Lower leg skin (tissue), 3 donors: ENCODE measurements around the gene PRICKLE2.

Source experiments
- POLR2A ChIP-seq, 2 donors: fragments of 450-650 bp; IDR thresholded peaks; one replicate each; pipeline ENCODE4 v1.6.1; 2016 to 2017; ENCODE audit warnings: antibody characterized with exemption in 2 of 2, mild to moderate bottlenecking in 1 of 2, moderate library complexity in 1 of 2
- TF ChIP-seq, protein P1 (sequence below), 3 donors: fragments of 450-650 bp; IDR thresholded peaks; one replicate each; pipeline ENCODE4 v1.5.1; 2016; ENCODE audit warnings: antibody characterized with exemption in 3 of 3, mild to moderate bottlenecking in 3 of 3, moderate library complexity in 2 of 3

DNA sequence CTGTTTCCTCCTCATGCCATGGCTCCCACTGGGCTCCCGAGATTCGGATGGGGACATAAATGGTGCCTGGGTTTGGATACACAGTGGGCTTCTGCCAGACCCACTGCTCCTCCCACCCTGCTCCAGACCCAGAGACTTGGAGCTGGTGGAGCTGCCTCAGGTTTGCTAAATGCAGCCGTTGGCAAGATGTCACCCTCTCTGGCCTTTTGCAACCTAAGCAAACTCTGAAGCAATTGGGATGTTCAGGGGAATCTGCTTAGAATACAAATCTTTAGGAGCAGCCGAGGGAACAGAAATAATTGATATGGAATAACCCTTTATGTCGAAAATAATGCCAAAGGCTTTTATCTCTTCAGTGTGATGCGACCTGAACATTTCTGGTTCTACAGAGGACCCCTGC is 33.4 kb downstream of the PRICKLE2 start:
- TF ChIP-seq, protein P1, sequence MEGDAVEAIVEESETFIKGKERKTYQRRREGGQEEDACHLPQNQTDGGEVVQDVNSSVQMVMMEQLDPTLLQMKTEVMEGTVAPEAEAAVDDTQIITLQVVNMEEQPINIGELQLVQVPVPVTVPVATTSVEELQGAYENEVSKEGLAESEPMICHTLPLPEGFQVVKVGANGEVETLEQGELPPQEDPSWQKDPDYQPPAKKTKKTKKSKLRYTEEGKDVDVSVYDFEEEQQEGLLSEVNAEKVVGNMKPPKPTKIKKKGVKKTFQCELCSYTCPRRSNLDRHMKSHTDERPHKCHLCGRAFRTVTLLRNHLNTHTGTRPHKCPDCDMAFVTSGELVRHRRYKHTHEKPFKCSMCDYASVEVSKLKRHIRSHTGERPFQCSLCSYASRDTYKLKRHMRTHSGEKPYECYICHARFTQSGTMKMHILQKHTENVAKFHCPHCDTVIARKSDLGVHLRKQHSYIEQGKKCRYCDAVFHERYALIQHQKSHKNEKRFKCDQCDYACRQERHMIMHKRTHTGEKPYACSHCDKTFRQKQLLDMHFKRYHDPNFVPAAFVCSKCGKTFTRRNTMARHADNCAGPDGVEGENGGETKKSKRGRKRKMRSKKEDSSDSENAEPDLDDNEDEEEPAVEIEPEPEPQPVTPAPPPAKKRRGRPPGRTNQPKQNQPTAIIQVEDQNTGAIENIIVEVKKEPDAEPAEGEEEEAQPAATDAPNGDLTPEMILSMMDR (IDR thresholded peaks at IDR 0.05) = no peak
- TF ChIP-seq POLR2A (IDR thresholded peaks at IDR 0.05) = no peak
